Measurements from ENCODE around the gene TCP11L1.

DNA sequence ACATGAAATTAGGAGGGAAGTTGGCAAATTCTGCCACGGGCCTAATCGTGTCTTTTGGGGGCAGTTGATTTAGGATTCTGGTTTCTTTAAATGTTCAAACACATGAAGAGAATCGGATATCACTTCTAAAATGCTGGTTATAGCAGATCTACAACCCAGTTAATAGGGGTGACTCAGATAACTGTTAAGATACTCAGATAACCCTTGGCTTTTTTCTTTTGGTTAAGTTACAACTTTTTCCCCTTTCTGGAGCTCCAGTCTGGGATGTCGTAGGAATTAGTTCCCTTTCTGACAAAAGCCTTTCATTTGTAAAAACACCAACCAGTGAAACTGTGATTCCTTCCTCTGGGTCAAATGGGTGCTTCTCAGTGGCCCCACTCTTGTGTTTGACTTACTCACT is 22.7 kb upstream of the TCP11L1 start:
- TF ChIP-seq CTCF (IDR thresholded peaks at IDR 0.05), result no peak
- TF ChIP-seq EZH2 (IDR thresholded peaks at IDR 0.05; ENCODE audit: borderline replicate concordance, insufficient read depth, low read depth, low read length, poor library complexity, severe bottlenecking), result no peak
